HG03135 (cell line): ENCODE measurements around the gene TRAPPC2.
A peak's percentile ranks its signal among the peaks of the same experiment; 100 is the strongest.
"Not testable (repeated sequence)": the region's sequence is repeated elsewhere in the genome, so short reads cannot be mapped to it uniquely, and the experiment has no call there.

Experiments
- ATAC-seq: cut with Tn5 transposase; IDR thresholded peaks from one replicate; pipeline ENCODE4 v1.9.1; 2021; ENCODE audit warnings: mild to moderate bottlenecking, moderate library complexity; ENCODE audit not compliant: unreplicated experiment

TRAPPC2 gene

DNA sequence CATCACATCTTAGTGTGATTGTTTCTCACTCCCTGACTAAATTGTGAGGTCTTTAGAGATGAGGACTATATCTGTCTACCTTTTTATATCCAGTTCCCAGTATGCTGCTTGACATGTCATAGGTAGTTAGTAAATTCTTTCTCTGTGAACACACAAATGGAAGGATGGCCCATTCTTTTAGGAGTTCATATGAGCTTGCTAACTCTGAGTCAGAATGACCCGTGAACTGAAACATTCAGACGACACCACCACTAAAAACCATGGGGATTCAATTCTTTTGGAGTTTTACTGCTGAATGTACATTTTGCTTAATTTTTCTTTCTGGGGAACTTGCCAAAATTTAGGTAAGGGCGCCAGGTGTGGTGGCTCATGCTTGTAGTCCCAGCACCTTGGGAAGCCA, 14.1 kb upstream of the TRAPPC2 start:
- ATAC-seq = no peak

DNA sequence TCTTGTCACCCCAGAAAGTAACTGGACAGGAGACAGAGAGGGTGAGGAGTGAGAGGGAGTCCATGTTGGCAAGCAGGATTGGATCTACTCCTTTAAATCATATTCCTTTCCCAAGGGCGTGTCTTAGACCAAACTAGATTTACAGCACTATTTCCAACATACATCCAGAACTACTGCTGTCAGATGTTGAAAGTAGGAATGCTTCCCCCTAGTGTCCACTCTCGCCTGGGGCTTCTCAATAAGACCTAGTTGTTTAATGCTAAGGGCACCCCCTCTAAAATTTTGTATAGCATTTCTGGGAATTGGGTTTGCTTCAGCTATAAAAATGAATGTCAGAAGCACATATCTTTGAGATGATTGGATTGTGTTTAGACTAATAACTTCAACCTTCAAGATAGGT, 13.4 kb upstream of the TRAPPC2 start:
- ATAC-seq = no peak

DNA sequence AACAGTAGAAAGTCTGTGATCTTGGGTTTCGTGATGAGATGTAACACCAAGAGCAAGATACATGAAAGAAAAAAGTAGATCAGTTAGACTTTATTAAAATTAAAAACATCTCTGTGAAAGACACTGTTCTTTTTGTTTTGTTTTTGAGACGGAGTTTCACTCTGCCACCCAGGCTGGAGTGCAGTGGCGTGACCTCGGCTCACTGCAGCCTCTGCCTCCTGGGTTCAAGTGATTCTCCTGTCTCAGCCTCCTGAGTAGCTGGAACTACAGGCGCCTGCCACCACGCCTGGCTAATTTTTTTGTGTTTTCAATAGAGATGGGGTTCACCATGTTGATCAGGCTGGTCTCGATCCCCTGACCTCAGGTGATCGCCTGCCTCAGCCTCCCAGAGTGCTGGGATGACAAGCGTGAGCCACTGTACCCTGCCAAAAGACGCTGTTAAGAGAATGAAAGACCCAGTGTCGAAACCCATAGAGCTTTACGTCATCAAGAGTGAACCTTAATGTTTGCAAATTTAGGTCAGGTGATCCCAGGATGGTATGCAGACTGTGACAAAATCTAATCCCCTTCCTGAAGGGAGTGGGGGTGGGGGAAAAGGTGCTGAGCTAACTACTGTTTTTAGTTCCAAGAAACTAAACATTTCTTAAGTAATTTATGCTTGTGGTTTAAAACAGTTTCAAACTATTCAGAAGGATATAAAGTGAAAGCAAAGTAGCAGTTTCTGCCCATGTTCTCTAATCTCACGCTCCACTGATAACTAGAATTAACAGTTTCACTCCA, 8.2 kb upstream of the TRAPPC2 start:
- ATAC-seq = peak; percentile 93

GRCh38 chrX:13741695-13742094, 7.3 kb upstream of the TRAPPC2 start:
- ATAC-seq = no peak

DNA sequence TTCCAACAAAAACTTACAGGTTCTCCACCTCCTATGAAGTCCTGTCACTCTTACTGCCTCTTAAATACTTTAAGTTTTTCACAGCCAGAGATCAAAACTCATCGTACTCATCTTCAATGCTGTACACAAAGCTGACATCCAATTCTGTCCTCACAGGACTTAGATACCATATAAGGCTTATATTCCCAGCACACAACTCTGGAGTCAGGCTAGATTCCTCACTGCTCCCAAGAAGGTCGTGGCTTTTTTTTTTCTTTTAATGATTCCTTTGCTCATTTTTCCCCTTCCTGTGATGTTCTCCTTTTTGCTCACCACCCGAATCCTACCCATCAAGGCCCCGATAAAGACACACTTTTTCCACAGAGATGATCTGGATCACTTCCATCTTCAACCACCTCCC, 914 bp downstream of the TRAPPC2 start:
- ATAC-seq = no peak

GRCh38 chrX:13732246-13733067, 2.0 kb downstream of the TRAPPC2 start:
- ATAC-seq = no peak

DNA sequence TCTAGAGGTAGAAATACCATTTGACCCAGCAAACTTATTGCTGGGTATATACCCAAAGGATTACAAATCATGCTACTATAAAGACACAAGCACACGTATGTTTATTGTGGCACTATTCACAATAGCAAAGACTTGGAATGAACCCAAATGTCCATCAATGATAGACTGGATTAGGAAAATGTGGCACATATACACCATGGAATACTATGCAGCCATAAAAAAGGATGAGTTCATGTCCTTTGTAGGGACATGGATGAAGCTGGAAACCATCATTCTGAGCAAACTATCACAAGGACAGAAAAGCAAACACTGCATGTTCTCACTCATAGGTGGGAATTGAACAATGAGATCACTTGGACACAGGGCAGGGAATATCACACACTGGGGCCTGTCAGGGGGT, 3.9 kb downstream of the TRAPPC2 start:
- not testable (repeated sequence) for ATAC-seq

DNA sequence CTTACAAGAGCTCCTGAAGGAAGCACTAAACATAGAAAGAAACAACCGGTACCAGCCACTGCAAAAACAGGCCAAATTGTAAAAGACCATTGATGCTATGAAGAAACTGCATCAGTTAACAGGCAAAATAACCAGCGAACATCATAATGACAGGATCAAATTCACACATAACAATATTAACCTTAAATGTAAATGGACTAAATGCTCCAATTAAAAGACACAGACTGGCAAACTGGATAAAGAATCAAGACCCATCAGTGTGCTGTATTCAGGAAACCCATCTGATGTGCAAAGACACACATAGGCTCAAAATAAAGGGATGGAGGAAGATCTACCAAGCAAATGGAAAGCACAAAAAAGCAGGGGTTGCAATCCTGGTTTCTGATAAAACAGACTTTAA, 7.8 kb downstream of the TRAPPC2 start:
- not testable (repeated sequence) for ATAC-seq

GRCh38 chrX:13724878-13725277, 9.5 kb downstream of the TRAPPC2 start:
- not testable (repeated sequence) for ATAC-seq

- ATAC-seq = no peak
These were observed 12.5 kb downstream of the TRAPPC2 start for GRCh38 chrX:13721819-13722519.

DNA sequence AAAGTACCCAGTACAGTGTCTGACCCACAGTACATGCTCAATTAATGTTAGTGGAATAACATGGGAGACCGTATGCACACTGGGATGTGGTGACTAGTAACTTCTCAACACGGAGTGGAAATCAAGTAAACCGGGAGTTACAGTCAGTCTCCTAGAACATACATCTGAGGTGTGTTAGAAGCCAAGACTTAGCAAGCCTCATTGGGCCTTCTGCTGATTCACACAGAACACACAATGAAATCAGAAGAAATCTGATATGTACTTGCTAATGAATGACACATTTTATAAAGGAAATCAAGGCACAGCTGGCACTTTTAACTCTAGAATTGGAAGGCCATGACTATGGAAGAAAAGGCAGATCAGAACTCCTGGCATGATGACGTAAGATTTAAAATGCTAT, 13.0 kb downstream of the TRAPPC2 start:
- ATAC-seq = no peak

- ATAC-seq = no peak
These were observed 15.1 kb downstream of the TRAPPC2 start for GRCh38 chrX:13719192-13719856.

GRCh38 chrX:13717700-13718472, 16.5 kb downstream of the TRAPPC2 start:
- no peak for ATAC-seq

- no peak for ATAC-seq
These were observed 17.5 kb downstream of the TRAPPC2 start for GRCh38 chrX:13716905-13717304.

DNA sequence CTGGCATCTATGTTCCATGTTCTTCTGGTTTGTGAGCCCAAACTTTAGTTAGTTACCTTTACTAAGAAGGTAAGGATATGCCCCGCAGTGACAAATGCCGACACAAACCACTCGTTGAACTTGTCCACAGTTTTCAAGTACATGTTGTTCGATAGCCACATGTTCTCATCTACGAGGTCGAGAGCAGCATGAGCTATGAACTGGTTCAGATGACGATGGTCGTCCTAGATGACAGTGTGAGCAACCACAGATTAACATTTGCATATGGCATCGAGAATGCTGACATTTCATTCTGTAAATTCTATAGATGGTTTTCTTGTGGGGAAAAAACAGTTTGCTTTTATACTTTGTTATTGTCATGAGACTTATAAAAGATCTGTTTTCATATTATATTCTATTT, 18.0 kb downstream of the TRAPPC2 start:
- no peak for ATAC-seq

- ATAC-seq = no peak
These were observed 23.3 kb downstream of the TRAPPC2 start for GRCh38 chrX:13711141-13711540.

- ATAC-seq = no peak
These were observed 30.8 kb downstream of the TRAPPC2 start for GRCh38 chrX:13703589-13703988.

DNA sequence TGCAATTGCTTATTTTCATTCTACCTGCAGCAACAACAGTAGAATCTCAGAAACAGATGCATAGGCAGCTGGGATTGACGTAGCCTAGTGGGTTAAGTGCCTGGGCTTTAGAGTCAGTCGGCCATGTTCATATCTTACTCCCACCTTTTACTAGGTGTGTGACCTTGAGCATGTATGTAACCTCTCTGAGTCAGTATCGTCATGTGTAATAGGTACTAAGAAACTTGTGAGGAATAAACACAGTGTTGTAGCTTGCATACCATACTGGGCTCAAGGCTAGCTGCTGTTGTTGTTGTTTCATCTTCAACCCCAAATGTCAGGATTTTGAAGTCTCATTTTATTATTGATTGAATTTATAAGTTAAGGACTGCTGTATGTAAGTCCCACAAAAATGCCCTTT, 31.3 kb downstream of the TRAPPC2 start:
- no peak for ATAC-seq

GRCh38 chrX:13702111-13702789, 32.2 kb downstream of the TRAPPC2 start:
- ATAC-seq = no peak

GRCh38 chrX:13700380-13700779, 34.0 kb downstream of the TRAPPC2 start:
- ATAC-seq = no peak
